Left hindlimb (tissue), 1 donor: ENCODE data around the gene EXOC3L4.
"Not testable (repeated sequence)": the region's sequence is repeated elsewhere in the genome, so short reads cannot be mapped to it uniquely, and the experiment has no call there.

Experiments
- DNase-seq: peaks from one replicate; pipeline ENCODE4 v3.0.0-alpha.2; 2018

Gene EXOC3L4

DNA sequence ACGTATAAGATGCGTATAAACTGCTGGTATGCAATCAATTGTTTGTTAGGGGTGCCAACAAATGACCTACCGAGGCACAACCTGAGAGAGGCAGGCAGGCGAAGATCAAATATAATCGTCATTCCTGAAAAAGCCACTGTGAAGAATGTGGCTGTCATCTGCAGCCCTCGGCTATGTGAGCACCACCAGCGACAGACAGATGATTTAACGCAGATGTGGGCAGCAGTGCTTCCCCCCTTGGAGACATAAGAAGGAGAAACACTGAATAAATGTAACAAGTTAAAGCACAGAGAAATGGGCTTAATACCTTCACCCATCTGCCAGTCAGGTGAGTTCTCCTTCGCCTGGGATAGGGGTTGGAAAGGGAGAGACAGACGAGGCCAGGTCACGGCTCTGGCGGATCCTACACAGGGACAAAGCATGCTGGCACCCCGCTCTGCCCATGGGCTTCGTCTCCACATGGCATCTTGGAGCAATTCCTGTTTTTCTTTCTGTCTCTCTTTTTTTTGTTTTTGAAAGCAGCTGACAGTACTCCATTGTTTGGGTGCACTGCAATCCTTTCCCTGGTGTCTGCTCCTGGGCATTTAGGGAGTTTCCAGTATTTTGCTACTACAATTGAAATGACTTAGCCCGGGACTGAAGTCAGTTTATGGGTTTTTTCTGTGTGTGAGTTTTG, 56.9 kb downstream of the EXOC3L4 start:
- DNase-seq = no peak

DNA sequence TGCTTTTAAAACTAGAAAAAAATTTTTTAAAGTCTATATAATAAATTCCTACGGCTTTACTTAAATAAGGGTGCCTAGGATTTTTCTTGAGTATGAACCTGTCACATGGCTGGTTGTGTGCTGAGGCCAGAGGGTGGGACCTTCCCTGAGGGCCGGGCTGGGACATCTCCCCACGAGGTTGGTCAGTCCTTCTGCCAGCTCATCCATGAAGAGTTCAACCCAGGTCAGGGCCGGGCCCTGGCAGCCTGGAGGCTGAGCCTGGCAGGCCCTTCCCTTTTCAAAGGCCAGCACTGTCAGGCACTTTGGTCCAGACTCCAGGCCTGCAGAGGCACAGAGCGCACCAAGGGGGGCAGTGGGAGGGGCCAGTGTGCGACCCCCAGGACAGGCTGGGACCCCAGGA, 60.5 kb downstream of the EXOC3L4 start:
- DNase-seq = no peak

DNA sequence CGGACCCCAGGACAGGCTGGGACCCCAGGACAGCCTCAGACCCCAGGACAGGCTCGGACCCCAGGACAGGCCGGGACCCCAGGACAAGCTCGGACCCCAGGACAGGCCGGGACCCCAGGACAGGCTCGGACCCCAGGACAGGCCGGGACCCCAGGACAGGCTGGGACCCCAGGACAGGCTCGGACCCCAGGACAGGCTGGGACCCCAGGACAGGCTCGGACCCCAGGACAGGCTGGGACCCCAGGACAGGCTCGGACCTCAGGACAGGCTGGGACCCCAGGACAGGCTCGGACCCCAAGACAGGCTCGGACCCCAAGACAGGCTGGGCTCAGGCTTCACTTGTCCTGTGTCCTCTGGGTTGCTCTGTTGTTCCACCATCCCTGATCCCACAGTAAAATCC, 60.9 kb downstream of the EXOC3L4 start:
- DNase-seq = not testable (repeated sequence)

DNA sequence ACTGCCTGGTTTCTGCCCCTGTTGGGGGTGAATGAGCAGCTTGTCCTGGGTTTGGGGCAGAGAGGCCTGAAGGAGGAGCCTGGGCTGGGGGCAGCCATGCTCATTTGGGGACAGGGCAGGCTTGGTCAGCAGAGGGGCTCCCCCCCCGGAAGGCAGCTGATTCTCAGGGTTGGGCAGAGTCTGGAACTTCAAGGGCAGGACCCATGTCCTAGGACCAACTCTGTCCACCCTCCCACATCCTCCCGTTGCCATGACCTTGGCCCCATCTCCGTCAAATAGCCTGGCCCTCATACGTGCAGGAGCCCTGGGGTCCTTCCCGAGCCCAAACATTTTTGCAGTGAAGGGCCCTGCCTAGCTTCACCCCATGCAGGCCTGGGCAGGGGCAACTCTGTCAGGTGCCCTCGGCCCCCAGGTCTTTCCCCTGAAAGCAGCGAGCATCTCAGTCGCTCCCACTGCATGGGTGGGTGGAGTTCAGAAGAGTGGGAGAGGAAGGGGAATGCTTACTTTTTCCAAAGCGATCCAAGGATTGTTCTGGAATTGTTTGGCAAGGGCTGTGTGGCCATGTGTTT, 61.4 kb downstream of the EXOC3L4 start:
- DNase-seq = no peak

DNA sequence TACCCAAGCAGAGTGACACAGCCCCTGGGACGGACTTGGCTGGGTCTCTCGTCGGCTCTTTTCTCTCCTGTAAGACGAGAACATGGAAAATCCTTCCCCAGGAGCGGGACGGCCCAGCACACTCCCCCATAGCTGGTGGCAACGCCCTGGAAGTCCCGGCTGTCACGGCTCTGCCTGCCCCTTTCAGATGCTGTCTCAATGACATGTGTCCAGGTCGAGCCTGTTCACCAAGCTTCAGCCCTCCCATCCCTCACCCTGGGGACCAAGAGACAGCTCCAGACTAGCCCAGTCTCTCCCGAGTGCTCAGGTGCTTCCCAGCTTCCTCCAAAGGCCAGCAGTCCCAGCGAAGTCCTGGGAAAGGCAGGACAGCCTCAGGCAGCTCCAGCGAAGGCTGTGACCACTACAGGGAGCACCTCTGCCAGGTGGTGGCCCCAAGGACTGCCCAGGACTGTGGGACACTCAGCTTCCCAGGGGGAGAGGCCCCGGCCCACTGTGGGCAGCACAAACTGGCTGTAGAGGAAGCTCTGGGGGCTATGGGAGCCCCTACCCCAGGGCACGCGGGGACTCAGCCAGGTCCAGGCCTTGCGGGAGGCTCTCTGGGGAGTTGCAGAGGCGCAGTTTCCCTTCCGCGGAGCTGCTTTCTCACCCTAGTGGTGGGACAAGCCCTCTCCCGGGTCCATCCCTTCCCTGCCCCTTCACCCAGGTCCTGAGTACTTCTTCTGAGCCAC, 62.3 kb downstream of the EXOC3L4 start:
- no peak for DNase-seq

DNA sequence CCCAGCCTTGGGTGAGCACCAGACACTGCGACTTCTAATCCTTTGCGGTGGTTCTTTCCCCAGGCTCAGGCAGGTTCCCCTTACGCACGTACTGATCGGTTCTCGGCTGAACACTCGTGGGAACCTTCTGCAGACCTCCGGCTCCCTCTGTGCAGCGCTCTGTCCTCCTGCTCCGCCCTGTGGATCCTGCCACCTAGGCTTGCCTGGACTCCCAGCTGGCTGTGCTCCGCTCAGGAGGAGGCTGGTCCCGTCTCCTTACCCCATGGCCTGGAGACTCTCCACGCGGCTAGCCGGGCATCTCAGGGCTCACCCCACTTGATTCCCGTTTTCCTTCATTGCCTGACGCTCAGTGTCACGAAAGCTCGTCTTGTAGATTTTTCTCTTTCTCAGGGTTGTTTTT, 63.4 kb downstream of the EXOC3L4 start:
- DNase-seq = no peak

DNA sequence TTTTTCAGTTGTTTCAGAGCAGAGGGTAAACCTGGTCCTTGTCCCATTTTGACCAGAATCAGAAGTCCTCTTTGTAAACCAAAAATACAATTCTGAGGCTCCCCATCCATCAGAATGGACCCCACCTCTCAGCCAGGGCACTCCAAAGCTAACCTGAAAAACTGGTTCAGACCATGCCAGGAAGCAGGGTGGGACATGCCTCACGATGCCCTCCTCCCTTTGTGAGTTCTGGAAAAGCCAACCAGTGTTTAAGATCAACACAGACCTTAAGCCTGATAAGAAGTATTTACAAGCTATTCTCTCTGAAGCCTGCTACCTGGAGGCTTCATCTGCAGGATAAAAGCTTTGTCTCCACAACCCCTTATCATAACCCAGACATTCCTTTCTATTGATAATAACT, 64.2 kb downstream of the EXOC3L4 start:
- DNase-seq = no peak
